Measurements from ENCODE around the gene NKAPL.
"Not testable (repeated sequence)": the region's sequence is repeated elsewhere in the genome, so short reads cannot be mapped to it uniquely, and the experiment has no call there.

The NKAPL gene

GRCh38 chr6:28296520-28297060 lies 37.5 kb downstream of the NKAPL start:
- Histone ChIP-seq H3K4me1 (ENCODE audit: control insufficient read depth, insufficient read depth, low read length) (no peaks in the 10 kb centered on the region), H3K4me3 (ENCODE audit: insufficient read depth, low read depth, low read length) (no peak overlapping the region), H3K36me3 (ENCODE audit: control insufficient read depth, insufficient read depth, low read length) (peaks cover 9% of the 10 kb centered on the region), H3K27me3 (ENCODE audit: control insufficient read depth, insufficient read depth, low read length, poor library complexity, severe bottlenecking) (no peaks in the 10 kb centered on the region), H3K27ac (ENCODE audit: insufficient read depth, low read depth, low read length, poor library complexity, severe bottlenecking) (no peak overlapping the region), H3K9me3 (ENCODE audit: control insufficient read depth, low read length) (no peaks in the 10 kb centered on the region)
- WGBS, 2 experiments: 88 to 91% methylated on average over 7 of the region's 7 CpGs

- 98 to 100% methylated on average over 2 to 3 of the region's 3 CpGs for WGBS, 2 experiments
- no peaks in the 10 kb centered on the region for H3K27me3 ChIP-seq (ENCODE audit: control insufficient read depth, insufficient read depth, low read length, poor library complexity, severe bottlenecking)
- H3K27ac ChIP-seq (ENCODE audit: insufficient read depth, low read depth, low read length, poor library complexity, severe bottlenecking): no peak overlapping the region
- H3K4me3 ChIP-seq (ENCODE audit: insufficient read depth, low read depth, low read length): no peak overlapping the region
- no peaks in the 10 kb centered on the region for H3K9me3 ChIP-seq (ENCODE audit: control insufficient read depth, low read length)
- H3K4me1 ChIP-seq (ENCODE audit: control insufficient read depth, insufficient read depth, low read length): no peaks in the 10 kb centered on the region
- H3K36me3 ChIP-seq (ENCODE audit: control insufficient read depth, insufficient read depth, low read length): peaks cover 9% of the 10 kb centered on the region
Measured at GRCh38 chr6:28303570-28303969, 44.5 kb downstream of the NKAPL start.

GRCh38 chr6:28306363-28306762 lies 47.3 kb downstream of the NKAPL start:
- not testable (repeated sequence) for H3K9me3 ChIP-seq (ENCODE audit: control insufficient read depth, low read length); H3K27ac ChIP-seq (ENCODE audit: insufficient read depth, low read depth, low read length, poor library complexity, severe bottlenecking); H3K27me3 ChIP-seq (ENCODE audit: control insufficient read depth, insufficient read depth, low read length, poor library complexity, severe bottlenecking); H3K4me3 ChIP-seq (ENCODE audit: insufficient read depth, low read depth, low read length); H3K4me1 ChIP-seq (ENCODE audit: control insufficient read depth, insufficient read depth, low read length); H3K36me3 ChIP-seq (ENCODE audit: control insufficient read depth, insufficient read depth, low read length)

Measured in ectodermal cell (in vitro differentiated cells).